ENCODE measurements around the gene GRM7.

DNA sequence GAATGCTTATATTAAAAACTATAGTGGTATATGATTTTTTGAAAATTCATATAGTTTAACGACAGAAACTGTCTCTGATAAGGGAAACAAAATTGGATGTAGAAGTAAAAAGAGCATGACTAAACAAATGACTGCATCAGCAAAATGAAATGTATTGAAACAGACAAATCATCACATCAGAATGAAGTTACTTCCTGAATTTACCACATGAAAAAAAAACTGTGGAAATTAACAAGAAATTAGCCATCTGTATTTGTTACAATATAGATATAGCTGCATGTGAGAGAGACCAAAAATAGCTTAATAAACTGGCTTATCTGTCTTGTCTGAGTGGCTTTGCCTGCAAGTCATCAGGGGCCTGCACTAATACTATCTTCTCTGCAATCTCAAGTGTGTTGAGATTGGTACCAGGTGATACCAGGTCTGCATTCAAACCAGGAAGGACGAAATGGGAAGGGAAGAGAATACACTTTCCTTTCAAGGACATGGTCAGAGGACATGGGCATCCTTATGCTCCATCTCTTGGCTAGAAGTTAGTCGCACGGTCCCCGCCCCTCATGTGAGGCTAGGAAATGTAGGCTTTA is 388.7 kb downstream of the GRM7 start:
- TF ChIP-seq CTCF (IDR thresholded peaks at IDR 0.05) (no peak), POLR2A (IDR thresholded peaks at IDR 0.05) (no peak)

All from body of pancreas (tissue), 4 donors.